ENCODE data around the gene DENND4A.
A peak's percentile ranks its signal among the peaks of the same experiment; 100 is the strongest.

The DENND4A gene

DNA sequence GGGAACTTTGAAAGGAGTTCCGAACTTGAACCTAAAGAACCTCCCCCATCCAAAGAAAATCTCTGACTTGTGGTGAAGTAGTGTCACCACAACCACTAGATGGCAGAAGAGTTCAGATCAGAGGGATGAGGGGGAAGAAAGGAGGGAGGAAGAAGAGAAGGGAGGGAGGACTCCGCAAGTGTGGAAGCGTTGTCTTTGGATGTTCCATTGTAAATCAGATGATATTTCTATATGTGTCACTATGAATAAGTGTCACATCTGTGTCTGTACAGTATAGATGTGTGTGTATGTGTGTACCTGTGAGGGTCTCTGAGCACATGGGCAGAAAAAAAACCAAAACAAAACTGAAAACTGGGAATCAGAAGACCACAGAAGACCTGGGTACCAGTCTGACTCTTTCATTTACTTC lies 153.4 kb downstream of the DENND4A start:
- Histone ChIP-seq H3K4me3 (ENCODE audit: insufficient read depth, low read length, poor library complexity, severe bottlenecking) (no peak overlapping the region), H3K4me2 (ENCODE audit: low read depth, low read length, poor library complexity, severe bottlenecking) (peak overlapping the region; percentile 25), H3K79me2 (ENCODE audit: insufficient read depth, low read length) (no peaks in the 10 kb centered on the region), H3K27me3 (ENCODE audit: low read length) (no peaks in the 10 kb centered on the region), H3K9me3 (ENCODE audit: insufficient read depth, low read length) (no peaks in the 10 kb centered on the region), H3F3A (ENCODE audit: insufficient read depth) (peaks cover 4% of the 10 kb centered on the region; the same call in 1 of the 2 replicates), H3K27ac (ENCODE audit: low read depth, low read length) (peak overlapping the region; percentile 2; the same call in 1 of the 2 replicates), H3K9ac (ENCODE audit: low read length) (peak overlapping the region; percentile 2; the same call in 1 of the 2 replicates), H3K36me3 (ENCODE audit: low read length) (no peaks in the 10 kb centered on the region), H4K20me1 (ENCODE audit: low read depth, low read length) (no peaks in the 10 kb centered on the region), H2AFZ (ENCODE audit: low read depth, low read length, severe bottlenecking) (no peak overlapping the region), H3K9me2 (replicated peaks; ENCODE audit: insufficient read depth, low read length) (no peaks in the 10 kb centered on the region)
- TF ChIP-seq CTCF (IDR thresholded peaks at IDR 0.05; ENCODE audit: insufficient read depth, low read length, poor library complexity, severe bottlenecking) (peak; percentile 80), EZH2phosphoT487 (conservative IDR thresholded peaks at IDR 0.05; ENCODE audit: low read length) (no peak)

- Histone ChIP-seq H3K36me3 (ENCODE audit: low read length) (no peaks in the 10 kb centered on the region), H3F3A (ENCODE audit: insufficient read depth) (no peaks in the 10 kb centered on the region), H3K9ac (ENCODE audit: low read length) (no peak overlapping the region), H3K9me3 (ENCODE audit: insufficient read depth, low read length) (no peaks in the 10 kb centered on the region), H3K4me2 (ENCODE audit: low read depth, low read length, poor library complexity, severe bottlenecking) (no peak overlapping the region), H3K27me3 (ENCODE audit: low read length) (no peaks in the 10 kb centered on the region), H3K9me2 (replicated peaks; ENCODE audit: insufficient read depth, low read length) (no peaks in the 10 kb centered on the region), H3K27ac (ENCODE audit: low read depth, low read length) (no peak overlapping the region), H2AFZ (ENCODE audit: low read depth, low read length, severe bottlenecking) (no peak overlapping the region), H3K4me3 (ENCODE audit: insufficient read depth, low read length, poor library complexity, severe bottlenecking) (no peak overlapping the region), H3K79me2 (ENCODE audit: insufficient read depth, low read length) (no peaks in the 10 kb centered on the region), H4K20me1 (ENCODE audit: low read depth, low read length) (no peaks in the 10 kb centered on the region)
- TF ChIP-seq CTCF (IDR thresholded peaks at IDR 0.05; ENCODE audit: insufficient read depth, low read length, poor library complexity, severe bottlenecking) (no peak), EZH2phosphoT487 (conservative IDR thresholded peaks at IDR 0.05; ENCODE audit: low read length) (no peak)
Measured at GRCh38 chr15:65638109-65638508, 154.0 kb downstream of the DENND4A start.

- no peak overlapping the region for H2AFZ ChIP-seq (ENCODE audit: low read depth, low read length, severe bottlenecking)
- no peaks in the 10 kb centered on the region for H3K79me2 ChIP-seq (ENCODE audit: insufficient read depth, low read length)
- no peaks in the 10 kb centered on the region for H3K36me3 ChIP-seq (ENCODE audit: low read length)
- no peaks in the 10 kb centered on the region for H3K9me2 ChIP-seq (replicated peaks; ENCODE audit: insufficient read depth, low read length)
- H3K27me3 ChIP-seq (ENCODE audit: low read length), result no peaks in the 10 kb centered on the region
- no peak overlapping the region for H3K27ac ChIP-seq (ENCODE audit: low read depth, low read length)
- TF ChIP-seq CTCF (IDR thresholded peaks at IDR 0.05; ENCODE audit: insufficient read depth, low read length, poor library complexity, severe bottlenecking) (no peak), EZH2phosphoT487 (conservative IDR thresholded peaks at IDR 0.05; ENCODE audit: low read length) (no peak)
- H3K4me3 ChIP-seq (ENCODE audit: insufficient read depth, low read length, poor library complexity, severe bottlenecking), result no peak overlapping the region
- H3K9me3 ChIP-seq (ENCODE audit: insufficient read depth, low read length), result no peaks in the 10 kb centered on the region
- no peaks in the 10 kb centered on the region for H3F3A ChIP-seq (ENCODE audit: insufficient read depth)
- H3K4me2 ChIP-seq (ENCODE audit: low read depth, low read length, poor library complexity, severe bottlenecking), result no peak overlapping the region
- no peak overlapping the region for H3K9ac ChIP-seq (ENCODE audit: low read length)
- no peaks in the 10 kb centered on the region for H4K20me1 ChIP-seq (ENCODE audit: low read depth, low read length)
Measured at GRCh38 chr15:65634356-65634755, 157.7 kb downstream of the DENND4A start.
